H1 (cell line): ENCODE data around the gene FLVCR1. TPM values are rescaled to one million over a fixed set of nuclear protein-coding genes. Genes with fewer than 3 reads are reported as not detected.

Experiments used
- CTCF ChIA-PET: fragments of 300-600 bp; sonication (Branson Sonifier 250); formaldehyde crosslinking; loops from one replicate; lab custom pipeline; 2021; ENCODE audit not compliant: partially characterized antibody; lab: Charles Lee
- POLR2A ChIA-PET: fragments of 300-600 bp; sonication (Branson Sonifier 250); formaldehyde crosslinking; loops from one replicate; lab custom pipeline; 2021; ENCODE audit warnings: inconsistent platforms; ENCODE audit not compliant: partially characterized antibody; lab: Charles Lee
- DNase-seq, 2 experiments: peaks; one replicate each; pipeline versions ENCODE4 v3.0.0 to v3.0.0-alpha.2; 2010 to 2022; ENCODE audit warnings: low spot score in 2 of 2, low read depth in 1 of 2, mixed read lengths in 1 of 2
- FAIRE-seq: peaks from 2 replicates; lab custom pipeline; 2011; peaks lifted over from hg19 to GRCh38; lab: Jason Lieb, UNC
- H2AFZ ChIP-seq: 2 replicates; pipeline ENCODE4 v1.8.1; 2012; ENCODE audit warnings: low read length, inconsistent platforms
- H2AK5ac ChIP-seq: 2 replicates; pipeline ENCODE4 v1.6.1; 2013; ENCODE audit warnings: low read depth, low read length
- H2BK120ac ChIP-seq: replicated peaks from 2 replicates; pipeline ENCODE3; 2013; ENCODE audit warnings: low read depth, low read length, inconsistent platforms
- H2BK12ac ChIP-seq: 2 replicates; pipeline ENCODE4 v1.6.1; 2013; ENCODE audit warnings: low read depth, low read length
- H2BK15ac ChIP-seq: 2 replicates; pipeline ENCODE4 v1.6.1; 2013; ENCODE audit warnings: low read length
- H2BK20ac ChIP-seq: 2 replicates; pipeline ENCODE4 v1.6.1; 2013; ENCODE audit warnings: low read length
- H2BK5ac ChIP-seq: 2 replicates; pipeline ENCODE4 v1.6.1; 2013; ENCODE audit warnings: low read depth, low read length
- H3K14ac ChIP-seq: 2 replicates; pipeline ENCODE4 v1.6.1; 2013; ENCODE audit warnings: inconsistent platforms; ENCODE audit not compliant: insufficient read length
- H3K18ac ChIP-seq: 2 replicates; pipeline ENCODE4 v1.6.1; 2013; ENCODE audit warnings: low read length; ENCODE audit errors: extremely low read depth
- H3K23ac ChIP-seq: 2 replicates; pipeline ENCODE4 v1.6.1; 2013; ENCODE audit warnings: inconsistent platforms; ENCODE audit not compliant: insufficient read length
- H3K23me2 ChIP-seq: 2 replicates; pipeline ENCODE4 v1.6.1; 2013; ENCODE audit warnings: low read depth, low read length
- H3K27ac ChIP-seq: 2 replicates; pipeline ENCODE4 v1.6.1; 2011; ENCODE audit warnings: low read depth, low read length, inconsistent platforms
- H3K27me3 ChIP-seq, 4 experiments: replicated peaks in 1 of 4; 1 replicate in 1 of 4; 2 replicates in 3 of 4; pipeline versions ENCODE4 v1.6.1 to v1.8.1; 2011 to 2013; ENCODE audit warnings: low read length in 3 of 4, mild to moderate bottlenecking in 3 of 4, inconsistent platforms in 2 of 4, mixed read lengths in 2 of 4, moderate library complexity in 1 of 4; ENCODE audit not compliant: control insufficient read depth in 3 of 4, insufficient read depth in 3 of 4; ENCODE audit errors: extremely low read depth in 1 of 4
- H3K36me3 ChIP-seq, 4 experiments: 2 replicates each; pipeline versions ENCODE4 v1.6.1 to v1.8.1; 2011 to 2013; ENCODE audit warnings: mild to moderate bottlenecking in 4 of 4, low read length in 3 of 4, moderate library complexity in 2 of 4, control low read depth in 1 of 4, inconsistent platforms in 1 of 4; ENCODE audit not compliant: insufficient read depth in 4 of 4, control insufficient read depth in 2 of 4
- H3K4ac ChIP-seq: replicated peaks from 2 replicates; pipeline ENCODE3; 2013; ENCODE audit warnings: low read length, low read depth, mixed read lengths, inconsistent platforms; ENCODE audit not compliant: insufficient read length
- H3K4me1 ChIP-seq, 4 experiments: replicated peaks in 1 of 4; 1 replicate in 1 of 4; 2 replicates in 3 of 4; pipeline versions ENCODE4 v1.6.1 to v1.8.1; 2011 to 2013; ENCODE audit warnings: low read length in 3 of 4, inconsistent platforms in 2 of 4, mixed read lengths in 1 of 4; ENCODE audit not compliant: insufficient read depth in 4 of 4, control insufficient read depth in 3 of 4
- H3K4me2 ChIP-seq, 2 experiments: 2 replicates each; pipeline versions ENCODE4 v1.6.1 to v1.8.1; 2011 to 2013; ENCODE audit warnings: low read depth in 2 of 2, low read length in 2 of 2, control low read depth in 1 of 2, inconsistent platforms in 1 of 2, mild to moderate bottlenecking in 1 of 2; ENCODE audit not compliant: insufficient read depth in 1 of 2
- H3K4me3 ChIP-seq, 4 experiments: fragments of 200-600, 300-600 bp in 1 of 4; sonication (generic), shearing (Covaris generic), sonication (Bioruptor Twin) in 1 of 4; 2 replicates each; pipeline versions ENCODE4 v1.5.1 to v1.8.1; 2011 to 2016; ENCODE audit warnings: low read length in 4 of 4, low read depth in 3 of 4, control low read depth in 2 of 4, inconsistent platforms in 2 of 4, mild to moderate bottlenecking in 2 of 4, mixed read lengths in 1 of 4, moderate library complexity in 1 of 4; ENCODE audit not compliant: insufficient read depth in 2 of 4; ENCODE audit errors: extremely low read depth in 1 of 4
- H3K56ac ChIP-seq: replicated peaks from 2 replicates; pipeline ENCODE3; 2013; ENCODE audit warnings: low read depth, mild to moderate bottlenecking, mixed read lengths, low read length, inconsistent platforms; ENCODE audit not compliant: insufficient read length
- H3K79me1 ChIP-seq: 2 replicates; pipeline ENCODE4 v1.6.1; 2013; ENCODE audit warnings: low read depth, low read length, control low read depth
- H3K79me2 ChIP-seq, 2 experiments: 2 replicates each; pipeline versions ENCODE4 v1.6.1 to v1.8.1; 2012 to 2013; ENCODE audit warnings: low read length in 2 of 2, mild to moderate bottlenecking in 2 of 2, inconsistent platforms in 1 of 2; ENCODE audit not compliant: insufficient read depth in 2 of 2, control insufficient read depth in 1 of 2
- H3K9ac ChIP-seq, 4 experiments: replicated peaks in 1 of 4; 1 replicate in 1 of 4; 2 replicates in 3 of 4; pipeline versions ENCODE4 v1.6.1 to v1.8.1; 2011 to 2013; ENCODE audit warnings: low read depth in 3 of 4, low read length in 3 of 4, control low read depth in 2 of 4, mild to moderate bottlenecking in 2 of 4, moderate library complexity in 2 of 4, inconsistent platforms in 1 of 4; ENCODE audit errors: extremely low read depth in 1 of 4
- H3K9me3 ChIP-seq, 2 experiments: 2 replicates each; pipeline versions ENCODE4 v1.6.1 to v1.8.1; 2012 to 2013; ENCODE audit warnings: mild to moderate bottlenecking in 2 of 2, moderate library complexity in 2 of 2, control low read depth in 1 of 2, inconsistent platforms in 1 of 2, low read depth in 1 of 2, low read length in 1 of 2, mixed read lengths in 1 of 2; ENCODE audit not compliant: insufficient read depth in 2 of 2
- H4K20me1 ChIP-seq, 2 experiments: replicated peaks in 1 of 2; 2 replicates each; pipeline versions ENCODE3 to v1.8.1; 2011 to 2013; ENCODE audit warnings: inconsistent platforms in 2 of 2, low read length in 2 of 2, mild to moderate bottlenecking in 1 of 2; ENCODE audit not compliant: insufficient read depth in 2 of 2, control insufficient read depth in 1 of 2
- H4K5ac ChIP-seq: 2 replicates; pipeline ENCODE4 v1.6.1; 2013; ENCODE audit warnings: low read length, low read depth, mixed read lengths, inconsistent platforms; ENCODE audit not compliant: insufficient read length
- H4K8ac ChIP-seq: 2 replicates; pipeline ENCODE4 v1.8.0; 2013; ENCODE audit warnings: mild to moderate bottlenecking, moderate library complexity, low read length, inconsistent platforms; ENCODE audit not compliant: insufficient read depth; ENCODE audit errors: extremely low read depth
- H4K91ac ChIP-seq: replicated peaks from 2 replicates; pipeline ENCODE3; 2013; ENCODE audit warnings: low read length, mixed read lengths, inconsistent platforms; ENCODE audit not compliant: insufficient read length
- ATF2 ChIP-seq: IDR thresholded peaks from 2 replicates; pipeline ENCODE4 v1.6.1; 2012; ENCODE audit warnings: low read length, inconsistent platforms
- BRCA1 ChIP-seq: IDR thresholded peaks from 2 replicates; pipeline ENCODE4 v1.6.1; 2012; ENCODE audit warnings: low read depth, low read length, improper control_type of control experiment
- EGR1 ChIP-seq: IDR thresholded peaks from 2 replicates; pipeline ENCODE4 v1.6.1; 2011; ENCODE audit warnings: low read depth, low read length, borderline replicate concordance
- HDAC6 ChIP-seq: IDR thresholded peaks from one replicate; pipeline ENCODE4 v1.7.1; 2012; ENCODE audit warnings: low read depth, mild to moderate bottlenecking, inconsistent platforms, low read length, moderate library complexity
- KDM1A ChIP-seq: fragments of 200-600, 300-600 bp; sonication (generic); IDR thresholded peaks from 2 replicates; pipeline ENCODE4 v1.7.1; 2016; ENCODE audit warnings: mild to moderate bottlenecking, low read length, borderline replicate concordance
- MAFK ChIP-seq: IDR thresholded peaks from 2 replicates; pipeline ENCODE4 v1.6.1; 2012; ENCODE audit warnings: low read depth, mild to moderate bottlenecking, improper control_type of control experiment, low read length
- RAD21 ChIP-seq, 2 experiments: IDR thresholded peaks in 1 of 2; conservative IDR thresholded peaks in 1 of 2; 2 replicates each; pipeline ENCODE4 v1.6.1; 2011; ENCODE audit warnings: low read depth in 2 of 2, low read length in 2 of 2, improper control_type of control experiment in 1 of 2, inconsistent platforms in 1 of 2, mild to moderate bottlenecking in 1 of 2, moderate library complexity in 1 of 2
- RBBP5 ChIP-seq: IDR thresholded peaks from 2 replicates; pipeline ENCODE4 v1.7.1; 2012; ENCODE audit warnings: low read depth, mild to moderate bottlenecking, inconsistent platforms, low read length, moderate library complexity, borderline replicate concordance
- SRF ChIP-seq: IDR thresholded peaks from 2 replicates; pipeline ENCODE4 v1.6.1; 2011; ENCODE audit warnings: mild to moderate bottlenecking, low read depth, low read length, moderate library complexity
- SUZ12 ChIP-seq: fragments of 200-600 bp; sonication (generic); IDR thresholded peaks from 2 replicates; pipeline ENCODE4 v1.6.1; 2012; ENCODE audit warnings: mild to moderate bottlenecking, inconsistent platforms, low read length, moderate library complexity, mixed read lengths
- WGBS, 2 experiments: shearing (Covaris generic) in 1 of 2; methylation state at CpG; one replicate each; pipeline versions ENCODE4 v1.1.6 to v1.1.7; 2013 to 2015; ENCODE audit warnings: low lambda C conversion rate in 2 of 2, mixed read lengths in 2 of 2, inconsistent platforms in 1 of 2, low coverage in 1 of 2, missing lambda C conversion rate in 1 of 2; ENCODE audit not compliant: insufficient replicate concordance in 2 of 2, insufficient coverage in 1 of 2, insufficient read length in 1 of 2; ENCODE audit errors: extremely low coverage in 1 of 2, missing lambda C conversion rate in 1 of 2; 5-methylcytosine and 5-hydroxymethylcytosine counted together
- polyA plus RNA-seq, 7 experiments: library from polyadenylated mRNA; depleted of rRNA in 3 of 7; stranded (reverse) in 5 of 7; unstranded in 2 of 7; fragments of >200 nt in 5 of 7; fragments of 200-250 nt in 2 of 7; gene quantifications; 1 replicate in 5 of 7; 2 replicates in 1 of 7; 4 replicates in 1 of 7; pipeline versions ENCODE4 v1.2.1 to v1.2.3, GENCODE V29; 2011 to 2013; ENCODE audit warnings: missing spikeins in 2 of 7, mixed read lengths in 2 of 7
- total RNA-seq: library from RNA; stranded (reverse); fragmentation: NEBNext Ultra II Directional; extraction: Animal tissue kit (Norgen Biotek cat#: 25700); gene quantifications from 2 replicates; pipeline ENCODE4 v1.2.1, GENCODE V29; 2021

Gene FLVCR1
- total and polyA plus RNA-seq, 2 of the 8 experiments (the other 6 are each of a cell fraction or from before 2014, with no cell fraction given), result 31.8 to 75.7 TPM

GRCh38 chr1:212909652-212910063 lies 51.6 kb downstream of the FLVCR1 start:
- peak overlapping the region in 3 of 4 experiments; percentile 3 to 49 (median 13); a peak in 4 of 8 replicates for H3K4me3 ChIP-seq
- peak; percentile 7 for FAIRE-seq
- peak overlapping the region; percentile 8 for H3K14ac ChIP-seq
- H4K20me1 ChIP-seq, result no peaks in the 10 kb centered on the region
- H2BK5ac ChIP-seq, result peak overlapping the region; percentile 97
- H3K23ac ChIP-seq, result no peak overlapping the region
- no peak overlapping the region for H2BK15ac ChIP-seq
- peaks cover 0 to 44% of the 10 kb centered on the region in 2 experiments; a peak in 3 of 4 replicates for H3K79me2 ChIP-seq
- WGBS, 2 experiments, result 3% methylated on average over 3 of the region's 3 CpGs; no CpG with 5 or more reads in 1 of the 2 experiments
- peaks cover 2 to 4% of the 10 kb centered on the region in 2 experiments; a peak in 2 of 4 replicates for H3K9me3 ChIP-seq
- peaks cover 5% of the 10 kb centered on the region; the same call in 1 of the 2 replicates for H3K23me2 ChIP-seq
- peak overlapping the region; percentile 91 for H3K27ac ChIP-seq
- no peak overlapping the region for H2AFZ ChIP-seq
- H2AK5ac ChIP-seq, result no peak overlapping the region
- H4K8ac ChIP-seq, result no peak overlapping the region
- CTCF ChIA-PET, result interaction anchor here (1.5 kb wide), 1 partner anchor 72 kb away, joined by 3 read pairs; no protein-coding TSS in a partner anchor
- peak overlapping the region; percentile 94 for H4K91ac ChIP-seq
- peak overlapping the region; percentile 85 for H2BK120ac ChIP-seq
- H4K5ac ChIP-seq, result peak overlapping the region; percentile 92
- H3K18ac ChIP-seq, result 0 out of 2 replicates have a peak overlapping the region, but pooled peaks have one; percentile 79
- H3K36me3 ChIP-seq, result peaks cover 0 to 26% (median 7%) of the 10 kb centered on the region in 4 experiments; a peak in 2 of 8 replicates
- peak overlapping the region in 2 of 4 experiments; percentile 52 to 59; a peak in 5 of 7 replicates for H3K9ac ChIP-seq
- peak overlapping the region; percentile 94 for H3K4ac ChIP-seq
- peak in 1 of 2 experiments; percentile 73 for DNase-seq
- H3K56ac ChIP-seq, result peak overlapping the region; percentile 62
- peak overlapping the region; percentile 33 to 61 for H3K4me2 ChIP-seq
- no peaks in the 10 kb centered on the region for H3K27me3 ChIP-seq
- POLR2A ChIA-PET, result interaction anchor here (0.6 to 5.8 kb wide), 27 partner anchors 8 to 394 kb away, joined by 3 to 177 read pairs (median 5); partner anchors contain the start of genes ANGEL2, ATF3, FLVCR1 and NSL1
- H2BK20ac ChIP-seq, result no peak overlapping the region
- peaks cover 5 to 18% (median 14%) of the 10 kb centered on the region in 4 experiments; a peak in 6 of 7 replicates for H3K4me1 ChIP-seq
- no peaks in the 10 kb centered on the region for H3K79me1 ChIP-seq
- H2BK12ac ChIP-seq, result no peak overlapping the region
- TF ChIP-seq EGR1, result no peak
- no peak for TF ChIP-seq SUZ12
- TF ChIP-seq MAFK, result no peak
- TF ChIP-seq BRCA1, result no peak
- TF ChIP-seq ATF2, result peak; percentile 63
- no peak for TF ChIP-seq RBBP5
- no peak for TF ChIP-seq RAD21 (IDR thresholded peaks at IDR 0.05 in 1 of 2, conservative IDR thresholded peaks at IDR 0.05 in 1 of 2; ENCODE audit: low read depth in 2 of 2, low read length in 2 of 2)
- TF ChIP-seq KDM1A, result no peak
- TF ChIP-seq HDAC6, result no peak
- no peak for TF ChIP-seq SRF
